ENCODE measurements around the gene NKX2-4. TPM values are rescaled to one million over a fixed set of nuclear protein-coding genes. Genes with fewer than 3 reads are reported as not detected.
"Not testable (repeated sequence)": the region's sequence is repeated elsewhere in the genome, so short reads cannot be mapped to it uniquely, and the experiment has no call there.

The NKX2-4 gene
- total RNA-seq, 1 donor: not detected

DNA sequence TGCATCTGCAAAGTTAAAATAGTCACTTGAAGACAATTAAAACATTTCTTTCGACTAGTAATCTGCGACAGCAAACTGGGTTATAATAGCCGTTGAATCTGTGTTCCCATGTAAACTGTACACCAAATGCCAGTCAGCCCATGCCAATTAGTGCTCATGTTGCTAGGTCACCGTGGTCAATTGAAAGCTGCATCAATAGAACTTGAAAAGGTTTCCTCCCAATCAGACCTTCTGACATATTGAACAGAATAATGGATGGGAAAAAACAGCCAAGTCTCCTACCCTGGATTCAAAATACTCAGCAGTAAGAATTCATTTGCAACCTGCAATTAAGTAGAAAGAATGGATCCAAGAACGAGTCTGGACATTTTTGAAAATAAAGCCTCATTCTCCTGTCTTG, 11.2 kb downstream of the NKX2-4 start:
- H3K4me3 ChIP-seq (ENCODE audit: low read length): no peak overlapping the region
- H3K9me3 ChIP-seq (ENCODE audit: low read depth, low read length): no peaks in the 10 kb centered on the region
- no peaks in the 10 kb centered on the region for H3K4me1 ChIP-seq (ENCODE audit: insufficient read depth, low read length)
- H3K27me3 ChIP-seq (ENCODE audit: insufficient read depth, low read length): peaks cover 4% of the 10 kb centered on the region

- no peak overlapping the region for H3K4me3 ChIP-seq (ENCODE audit: low read length)
- H3K4me1 ChIP-seq (ENCODE audit: insufficient read depth, low read length): no peaks in the 10 kb centered on the region
- no peaks in the 10 kb centered on the region for H3K27me3 ChIP-seq (ENCODE audit: insufficient read depth, low read length)
- H3K9me3 ChIP-seq (ENCODE audit: low read depth, low read length): no peaks in the 10 kb centered on the region
Observed at GRCh38 chr20:21384308-21384892, 12.9 kb downstream of the NKX2-4 start.

DNA sequence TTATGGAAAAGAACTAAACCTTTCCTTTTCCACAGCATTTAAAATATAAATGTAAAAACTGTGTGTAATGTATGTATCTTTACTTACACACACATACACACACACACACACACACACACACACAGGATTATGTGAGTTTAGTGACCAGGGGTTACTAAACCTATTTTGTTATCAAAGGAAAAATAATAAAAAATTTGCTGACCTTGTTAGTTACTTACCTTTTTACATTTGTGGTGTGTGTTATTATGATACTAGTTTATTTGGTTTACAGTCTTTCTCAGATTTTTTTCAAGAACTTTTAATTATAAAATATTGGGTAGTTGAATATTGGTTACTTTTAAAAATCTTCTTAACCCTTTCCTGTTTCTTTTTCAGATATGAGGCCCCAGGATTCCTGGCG, 15.7 kb downstream of the NKX2-4 start:
- Histone ChIP-seq H3K4me1 (ENCODE audit: insufficient read depth, low read length) (no peaks in the 10 kb centered on the region), H3K9me3 (ENCODE audit: low read depth, low read length) (no peaks in the 10 kb centered on the region), H3K4me3 (ENCODE audit: low read length) (no peak overlapping the region), H3K27me3 (ENCODE audit: insufficient read depth, low read length) (no peaks in the 10 kb centered on the region)

- Histone ChIP-seq H3K4me3 (ENCODE audit: low read length) (no peak overlapping the region), H3K9me3 (ENCODE audit: low read depth, low read length) (no peaks in the 10 kb centered on the region), H3K27me3 (ENCODE audit: insufficient read depth, low read length) (no peaks in the 10 kb centered on the region), H3K4me1 (ENCODE audit: insufficient read depth, low read length) (no peaks in the 10 kb centered on the region)
Observed at GRCh38 chr20:21380711-21381110, 16.6 kb downstream of the NKX2-4 start.

DNA sequence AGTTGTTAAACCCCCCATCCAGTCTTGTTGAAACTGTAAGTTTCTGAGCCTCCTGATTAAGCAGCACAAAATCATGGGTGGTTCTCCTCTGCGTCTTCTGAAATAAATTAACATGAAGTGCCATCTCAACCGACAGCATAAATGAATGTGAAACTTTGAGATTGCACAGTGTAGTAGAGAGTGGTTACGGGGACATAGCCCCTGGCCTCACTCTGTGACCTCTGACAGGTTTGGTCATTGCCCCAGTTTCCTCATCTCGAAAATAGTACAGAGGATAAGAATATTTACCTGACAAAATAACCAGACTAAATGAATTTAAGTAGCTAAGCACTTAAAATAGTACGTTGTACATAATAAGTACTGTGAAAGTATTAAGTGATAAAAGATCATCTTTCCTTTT, 19.1 kb downstream of the NKX2-4 start:
- Histone ChIP-seq H3K27me3 (ENCODE audit: insufficient read depth, low read length) (no peaks in the 10 kb centered on the region), H3K4me1 (ENCODE audit: insufficient read depth, low read length) (no peaks in the 10 kb centered on the region), H3K9me3 (ENCODE audit: low read depth, low read length) (no peaks in the 10 kb centered on the region), H3K4me3 (ENCODE audit: low read length) (no peak overlapping the region)

DNA sequence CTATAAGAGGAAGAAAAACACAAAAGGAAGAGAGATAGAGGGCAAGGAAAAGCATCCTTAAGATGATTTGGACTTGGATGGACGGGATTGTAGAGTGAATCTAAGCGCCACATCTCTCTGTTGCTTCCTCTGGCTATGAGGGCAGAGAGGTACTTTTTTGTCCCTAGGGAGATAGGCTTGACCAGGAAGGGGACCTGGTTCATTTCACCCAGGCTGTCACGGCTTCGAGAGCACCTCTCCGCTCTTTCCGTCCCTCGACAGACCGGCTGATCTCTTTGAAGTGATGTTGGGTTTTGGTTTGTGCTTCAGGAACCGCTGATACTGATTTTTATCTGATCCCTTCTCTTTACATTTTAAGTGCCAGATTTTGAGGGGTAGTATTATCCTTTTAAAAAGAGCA, 19.6 kb downstream of the NKX2-4 start:
- Histone ChIP-seq H3K9me3 (ENCODE audit: low read depth, low read length) (no peaks in the 10 kb centered on the region), H3K4me3 (ENCODE audit: low read length) (no peak overlapping the region), H3K27me3 (ENCODE audit: insufficient read depth, low read length) (no peaks in the 10 kb centered on the region), H3K4me1 (ENCODE audit: insufficient read depth, low read length) (no peaks in the 10 kb centered on the region)

DNA sequence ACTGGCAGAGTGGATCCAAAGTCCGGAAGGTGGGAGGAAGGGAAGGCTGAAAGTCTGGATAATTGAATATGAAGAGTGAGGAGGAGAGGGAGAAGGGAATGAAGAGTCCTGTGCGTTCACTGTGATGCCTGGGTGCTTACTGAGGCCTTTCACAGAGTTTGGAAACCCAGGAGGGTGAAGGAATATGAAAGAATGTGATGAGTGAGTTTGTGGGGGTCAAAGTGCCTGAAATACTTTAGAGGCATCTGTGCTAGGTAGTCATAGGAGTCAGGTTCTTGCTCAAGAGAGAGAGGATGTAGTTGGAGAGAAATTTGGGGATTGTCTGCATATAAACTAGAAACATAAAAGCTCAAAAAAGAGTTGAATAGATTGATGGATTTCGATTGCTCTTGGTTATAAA, 20.7 kb downstream of the NKX2-4 start:
- no peaks in the 10 kb centered on the region for H3K9me3 ChIP-seq (ENCODE audit: low read depth, low read length)
- no peak overlapping the region for H3K4me3 ChIP-seq (ENCODE audit: low read length)
- no peaks in the 10 kb centered on the region for H3K4me1 ChIP-seq (ENCODE audit: insufficient read depth, low read length)
- no peaks in the 10 kb centered on the region for H3K27me3 ChIP-seq (ENCODE audit: insufficient read depth, low read length)

GRCh38 chr20:21373436-21373835, 23.9 kb downstream of the NKX2-4 start:
- Histone ChIP-seq H3K27me3 (ENCODE audit: insufficient read depth, low read length) (no peaks in the 10 kb centered on the region), H3K4me1 (ENCODE audit: insufficient read depth, low read length) (no peaks in the 10 kb centered on the region), H3K4me3 (ENCODE audit: low read length) (no peak overlapping the region), H3K9me3 (ENCODE audit: low read depth, low read length) (no peaks in the 10 kb centered on the region)

GRCh38 chr20:21372016-21372415, 25.3 kb downstream of the NKX2-4 start:
- H3K4me3 ChIP-seq (ENCODE audit: low read length): no peak overlapping the region

GRCh38 chr20:21371193-21371592, 26.1 kb downstream of the NKX2-4 start:
- H3K4me1 ChIP-seq (ENCODE audit: insufficient read depth, low read length): no peaks in the 10 kb centered on the region
- H3K9me3 ChIP-seq (ENCODE audit: low read depth, low read length): no peaks in the 10 kb centered on the region
- no peak overlapping the region for H3K4me3 ChIP-seq (ENCODE audit: low read length)
- no peaks in the 10 kb centered on the region for H3K27me3 ChIP-seq (ENCODE audit: insufficient read depth, low read length)

More at GRCh38 chr20:21372016-21372415, 25.3 kb downstream of the NKX2-4 start:
- Histone ChIP-seq H3K9me3 (ENCODE audit: low read depth, low read length) (no peaks in the 10 kb centered on the region), H3K4me1 (ENCODE audit: insufficient read depth, low read length) (no peaks in the 10 kb centered on the region), H3K27me3 (ENCODE audit: insufficient read depth, low read length) (no peaks in the 10 kb centered on the region)

DNA sequence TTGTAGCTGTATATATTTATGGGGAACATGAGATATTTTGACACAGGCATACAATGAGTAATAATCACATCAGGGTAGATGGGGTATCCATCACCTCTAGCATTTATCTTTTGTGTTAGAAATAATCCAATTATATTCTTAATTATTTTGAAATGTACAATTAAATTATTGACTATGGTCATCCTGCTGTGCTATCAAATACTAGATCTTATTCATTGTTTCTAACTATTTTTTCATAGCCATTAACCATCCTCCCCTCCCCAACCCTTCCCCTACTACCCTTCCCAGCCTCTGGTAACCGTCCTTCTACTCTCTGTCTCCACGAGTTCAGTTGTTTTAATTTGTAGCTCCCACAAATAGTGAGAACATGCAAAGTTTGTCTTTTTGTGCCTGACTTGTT, 28.5 kb downstream of the NKX2-4 start:
- Histone ChIP-seq H3K27me3 (ENCODE audit: insufficient read depth, low read length) (no peaks in the 10 kb centered on the region), H3K4me3 (ENCODE audit: low read length) (no peak overlapping the region), H3K9me3 (ENCODE audit: low read depth, low read length) (no peaks in the 10 kb centered on the region), H3K4me1 (ENCODE audit: insufficient read depth, low read length) (no peaks in the 10 kb centered on the region)

DNA sequence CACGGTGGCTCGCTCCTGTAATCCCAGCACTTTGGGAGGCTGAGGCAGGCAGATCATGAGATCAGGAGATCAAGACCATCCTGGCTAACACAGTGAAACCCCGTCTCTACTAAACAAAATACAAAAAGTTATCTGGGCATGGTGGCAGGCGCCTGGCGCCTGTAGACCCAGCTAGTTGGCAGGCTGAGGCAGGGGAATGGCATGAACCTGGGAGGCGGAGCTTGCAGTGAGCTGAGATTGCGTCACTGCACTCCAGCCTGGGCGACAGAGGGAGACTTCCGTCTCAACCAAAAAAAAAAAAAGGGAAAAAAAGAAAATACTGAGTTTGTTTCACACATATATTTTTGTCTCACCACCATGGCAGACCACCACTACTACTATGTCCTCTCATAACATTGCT, 31.1 kb downstream of the NKX2-4 start:
- H3K27me3 ChIP-seq (ENCODE audit: insufficient read depth, low read length); H3K4me1 ChIP-seq (ENCODE audit: insufficient read depth, low read length); H3K9me3 ChIP-seq (ENCODE audit: low read depth, low read length); H3K4me3 ChIP-seq (ENCODE audit: low read length): not testable (repeated sequence)

DNA sequence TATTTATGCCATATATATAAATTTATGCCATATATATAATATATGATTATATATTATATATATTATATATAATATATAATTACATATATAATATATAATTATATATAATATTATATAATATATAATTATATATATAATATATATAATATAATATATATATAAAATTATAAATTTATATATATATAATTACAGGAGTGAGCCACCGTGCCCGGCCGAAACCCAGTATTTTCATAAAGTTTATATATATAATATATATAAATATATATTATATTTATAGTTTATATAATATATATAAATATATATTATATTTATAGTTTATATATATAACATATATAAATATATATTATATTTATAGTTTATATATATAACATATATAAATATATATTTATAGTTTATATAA, 31.6 kb downstream of the NKX2-4 start:
- H3K4me1 ChIP-seq (ENCODE audit: insufficient read depth, low read length): no peaks in the 10 kb centered on the region
- no peaks in the 10 kb centered on the region for H3K27me3 ChIP-seq (ENCODE audit: insufficient read depth, low read length)
- H3K9me3 ChIP-seq (ENCODE audit: low read depth, low read length): no peaks in the 10 kb centered on the region
- H3K4me3 ChIP-seq (ENCODE audit: low read length): no peak overlapping the region

DNA sequence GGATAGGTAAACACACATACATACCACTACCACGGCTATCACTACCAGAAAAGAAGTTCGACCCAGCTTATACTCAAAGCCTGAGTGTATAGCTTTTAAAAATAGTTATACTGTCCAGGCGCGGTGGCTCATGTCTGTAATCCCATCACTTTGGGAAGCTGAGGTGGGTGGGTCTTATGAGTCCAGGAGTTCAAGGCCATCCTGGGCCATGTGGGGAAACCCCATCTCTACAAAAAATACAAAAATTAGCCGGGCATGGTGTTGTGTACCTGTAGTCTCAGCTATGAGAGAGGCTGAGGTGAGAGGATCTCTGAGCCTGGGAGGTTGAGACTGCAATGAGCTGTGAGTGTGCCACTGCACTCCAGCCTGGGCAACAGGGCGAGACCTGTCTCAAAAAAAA, 32.9 kb downstream of the NKX2-4 start:
- H3K9me3 ChIP-seq (ENCODE audit: low read depth, low read length): no peaks in the 10 kb centered on the region
- H3K4me3 ChIP-seq (ENCODE audit: low read length): no peak overlapping the region
- H3K4me1 ChIP-seq (ENCODE audit: insufficient read depth, low read length): peaks cover 8% of the 10 kb centered on the region
- H3K27me3 ChIP-seq (ENCODE audit: insufficient read depth, low read length): no peaks in the 10 kb centered on the region

DNA sequence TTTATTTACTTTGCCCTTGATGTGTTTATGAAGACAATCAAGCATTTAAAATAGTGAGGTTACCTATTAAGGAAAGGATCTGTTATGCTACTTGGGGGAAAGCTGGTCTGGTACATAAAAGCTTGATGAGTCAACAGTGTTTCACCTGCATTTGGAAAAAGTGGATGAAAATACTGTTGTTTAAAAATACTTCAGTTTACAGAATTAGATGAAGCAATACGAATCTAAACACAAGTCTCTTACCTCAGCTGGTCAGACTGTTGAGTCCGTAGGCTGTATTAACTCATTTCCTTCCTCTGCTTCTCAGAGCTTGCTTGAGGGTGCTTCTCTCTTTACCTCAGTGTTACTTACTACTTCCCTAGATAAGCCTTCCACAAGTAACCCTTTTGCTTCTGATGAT, 36.1 kb downstream of the NKX2-4 start:
- Histone ChIP-seq H3K27me3 (ENCODE audit: insufficient read depth, low read length) (no peaks in the 10 kb centered on the region), H3K4me1 (ENCODE audit: insufficient read depth, low read length) (peaks cover 8% of the 10 kb centered on the region), H3K4me3 (ENCODE audit: low read length) (no peak overlapping the region), H3K9me3 (ENCODE audit: low read depth, low read length) (no peaks in the 10 kb centered on the region)

- Histone ChIP-seq H3K4me1 (ENCODE audit: insufficient read depth, low read length) (peaks cover 8% of the 10 kb centered on the region), H3K4me3 (ENCODE audit: low read length) (no peak overlapping the region), H3K27me3 (ENCODE audit: insufficient read depth, low read length) (no peaks in the 10 kb centered on the region), H3K9me3 (ENCODE audit: low read depth, low read length) (no peaks in the 10 kb centered on the region)
Observed at GRCh38 chr20:21360705-21361104, 36.6 kb downstream of the NKX2-4 start.
